Measurements from ENCODE around the gene INHBB.

The INHBB gene

GRCh38 chr2:120302301-120302700 lies 43.6 kb upstream of the INHBB start:
- no peaks in the 10 kb centered on the region for H3K79me2 ChIP-seq (ENCODE audit: low read length)
- H3K27ac ChIP-seq (ENCODE audit: low read length) = no peak overlapping the region

GRCh38 chr2:120303177-120303576 lies 42.8 kb upstream of the INHBB start:
- no peak for DNase-seq
- Histone ChIP-seq H3K4me2 (ENCODE audit: low read depth, low read length) (no peak overlapping the region), H3K27me3 (replicated peaks; ENCODE audit: insufficient read depth, low read length) (no peaks in the 10 kb centered on the region), H3F3A (ENCODE audit: insufficient read depth, low read length) (no peaks in the 10 kb centered on the region), H3K9me2 (replicated peaks; ENCODE audit: insufficient read depth, low read length) (no peaks in the 10 kb centered on the region), H3K9me3 (replicated peaks; ENCODE audit: insufficient read depth, low read length) (no peaks in the 10 kb centered on the region), H3K4me3 (ENCODE audit: low read length) (no peak overlapping the region), H3K36me3 (replicated peaks; ENCODE audit: insufficient read depth, low read length) (no peaks in the 10 kb centered on the region), H3K9ac (ENCODE audit: low read length) (no peak overlapping the region), H3K79me2 (ENCODE audit: low read length) (no peaks in the 10 kb centered on the region), H2AFZ (ENCODE audit: low read length) (no peak overlapping the region), H3K4me1 (ENCODE audit: low read length) (no peaks in the 10 kb centered on the region), H3K27ac (ENCODE audit: low read length) (no peak overlapping the region), H4K20me1 (ENCODE audit: insufficient read depth, low read length) (no peaks in the 10 kb centered on the region)
- TF ChIP-seq, protein P1, sequence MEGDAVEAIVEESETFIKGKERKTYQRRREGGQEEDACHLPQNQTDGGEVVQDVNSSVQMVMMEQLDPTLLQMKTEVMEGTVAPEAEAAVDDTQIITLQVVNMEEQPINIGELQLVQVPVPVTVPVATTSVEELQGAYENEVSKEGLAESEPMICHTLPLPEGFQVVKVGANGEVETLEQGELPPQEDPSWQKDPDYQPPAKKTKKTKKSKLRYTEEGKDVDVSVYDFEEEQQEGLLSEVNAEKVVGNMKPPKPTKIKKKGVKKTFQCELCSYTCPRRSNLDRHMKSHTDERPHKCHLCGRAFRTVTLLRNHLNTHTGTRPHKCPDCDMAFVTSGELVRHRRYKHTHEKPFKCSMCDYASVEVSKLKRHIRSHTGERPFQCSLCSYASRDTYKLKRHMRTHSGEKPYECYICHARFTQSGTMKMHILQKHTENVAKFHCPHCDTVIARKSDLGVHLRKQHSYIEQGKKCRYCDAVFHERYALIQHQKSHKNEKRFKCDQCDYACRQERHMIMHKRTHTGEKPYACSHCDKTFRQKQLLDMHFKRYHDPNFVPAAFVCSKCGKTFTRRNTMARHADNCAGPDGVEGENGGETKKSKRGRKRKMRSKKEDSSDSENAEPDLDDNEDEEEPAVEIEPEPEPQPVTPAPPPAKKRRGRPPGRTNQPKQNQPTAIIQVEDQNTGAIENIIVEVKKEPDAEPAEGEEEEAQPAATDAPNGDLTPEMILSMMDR (IDR thresholded peaks at IDR 0.05; ENCODE audit: low read length) = no peak
- TF ChIP-seq EZH2phosphoT487 (IDR thresholded peaks at IDR 0.05; ENCODE audit: low read length) (no peak), EZH2 (optimal IDR thresholded peaks at IDR 0.05; ENCODE audit: low read depth, low read length) (no peak)

More at GRCh38 chr2:120302301-120302700, 43.6 kb upstream of the INHBB start:
- Histone ChIP-seq H3K27me3 (replicated peaks; ENCODE audit: insufficient read depth, low read length) (no peaks in the 10 kb centered on the region), H3K36me3 (replicated peaks; ENCODE audit: insufficient read depth, low read length) (no peaks in the 10 kb centered on the region), H3K9me2 (replicated peaks; ENCODE audit: insufficient read depth, low read length) (no peaks in the 10 kb centered on the region), H4K20me1 (ENCODE audit: insufficient read depth, low read length) (no peaks in the 10 kb centered on the region), H3F3A (ENCODE audit: insufficient read depth, low read length) (no peaks in the 10 kb centered on the region), H3K9ac (ENCODE audit: low read length) (no peak overlapping the region), H3K4me3 (ENCODE audit: low read length) (no peak overlapping the region), H3K4me1 (ENCODE audit: low read length) (no peaks in the 10 kb centered on the region), H3K9me3 (replicated peaks; ENCODE audit: insufficient read depth, low read length) (no peaks in the 10 kb centered on the region), H3K4me2 (ENCODE audit: low read depth, low read length) (no peak overlapping the region), H2AFZ (ENCODE audit: low read length) (no peak overlapping the region)
- TF ChIP-seq EZH2 (optimal IDR thresholded peaks at IDR 0.05; ENCODE audit: low read depth, low read length) (no peak), EZH2phosphoT487 (IDR thresholded peaks at IDR 0.05; ENCODE audit: low read length) (no peak)
- TF ChIP-seq, protein P1 (IDR thresholded peaks at IDR 0.05; ENCODE audit: low read length) = no peak
- no peak for DNase-seq

GRCh38 chr2:120305296-120305695 lies 40.6 kb upstream of the INHBB start:
- no peak overlapping the region for H3K27ac ChIP-seq (ENCODE audit: low read length)
- no peaks in the 10 kb centered on the region for H3K9me2 ChIP-seq (replicated peaks; ENCODE audit: insufficient read depth, low read length)
- TF ChIP-seq, protein P1 (IDR thresholded peaks at IDR 0.05; ENCODE audit: low read length) = peak; percentile 41
- TF ChIP-seq EZH2 (optimal IDR thresholded peaks at IDR 0.05; ENCODE audit: low read depth, low read length) = no peak
- peak; percentile 23 for DNase-seq
- H3F3A ChIP-seq (ENCODE audit: insufficient read depth, low read length) = peaks cover 9% of the 10 kb centered on the region
- H3K9ac ChIP-seq (ENCODE audit: low read length) = no peak overlapping the region
- H4K20me1 ChIP-seq (ENCODE audit: insufficient read depth, low read length) = no peaks in the 10 kb centered on the region
- no peak overlapping the region for H2AFZ ChIP-seq (ENCODE audit: low read length)
- H3K4me3 ChIP-seq (ENCODE audit: low read length) = no peak overlapping the region
- H3K79me2 ChIP-seq (ENCODE audit: low read length) = no peaks in the 10 kb centered on the region
- no peaks in the 10 kb centered on the region for H3K9me3 ChIP-seq (replicated peaks; ENCODE audit: insufficient read depth, low read length)
- H3K4me1 ChIP-seq (ENCODE audit: low read length) = peaks cover 7% of the 10 kb centered on the region
- H3K36me3 ChIP-seq (replicated peaks; ENCODE audit: insufficient read depth, low read length) = no peaks in the 10 kb centered on the region
- no peak overlapping the region for H3K4me2 ChIP-seq (ENCODE audit: low read depth, low read length)
- no peaks in the 10 kb centered on the region for H3K27me3 ChIP-seq (replicated peaks; ENCODE audit: insufficient read depth, low read length)
